ENCODE data around the gene ARHGEF39. TPM values are rescaled to one million over a fixed set of nuclear protein-coding genes. Genes with fewer than 3 reads are reported as not detected.
A peak's percentile ranks its signal among the peaks of the same experiment; 100 is the strongest.

The ARHGEF39 gene
- total RNA-seq, 3 donors from 2014 or later: 0.59 to 1.6 (median 0.80) TPM

- Histone ChIP-seq H3K27ac (peak overlapping the region; percentile 36 to 63), H3K4me1 (peaks cover 0 to 3% of the 10 kb centered on the region in 2 donors), H3K4me3 (peak overlapping the region; percentile 7 to 81 (median 39)), H3K36me3 (no peaks in the 10 kb centered on the region), H3K27me3 (no peaks in the 10 kb centered on the region), H3K9me3 (no peaks in the 10 kb centered on the region)
- DNase-seq (ENCODE audit: low spot score in 2 of 2): no peak
- TF ChIP-seq CTCF (IDR thresholded peaks at IDR 0.05) (no peak), POLR2A (IDR thresholded peaks at IDR 0.05) (no peak), POLR2AphosphoS5 (IDR thresholded peaks at IDR 0.05) (no peak)
- intact Hi-C loops (cut with DNase I; ENCODE audit: low total_unique reads): no loop called here
Measured at GRCh38 chr9:35685506-35685905, 20.5 kb upstream of the ARHGEF39 start.

GRCh38 chr9:35684921-35685320 lies 19.9 kb upstream of the ARHGEF39 start:
- Histone ChIP-seq H3K4me1 (peaks cover 0 to 3% of the 10 kb centered on the region in 2 donors), H3K27me3 (no peaks in the 10 kb centered on the region), H3K36me3 (no peaks in the 10 kb centered on the region), H3K27ac (peak overlapping the region; percentile 36 to 63), H3K4me3 (peak overlapping the region in 2 of 3 donors; percentile 7 to 39), H3K9me3 (no peaks in the 10 kb centered on the region)
- intact Hi-C loops (cut with DNase I; ENCODE audit: low total_unique reads): no loop called here
- TF ChIP-seq POLR2A (IDR thresholded peaks at IDR 0.05) (no peak), POLR2AphosphoS5 (IDR thresholded peaks at IDR 0.05) (no peak), CTCF (IDR thresholded peaks at IDR 0.05) (no peak)
- DNase-seq (ENCODE audit: low spot score in 2 of 2): no peak

- Histone ChIP-seq H3K27ac (no peak overlapping the region), H3K4me1 (no peaks in the 10 kb centered on the region), H3K27me3 (no peaks in the 10 kb centered on the region), H3K4me3 (no peak overlapping the region), H3K36me3 (no peaks in the 10 kb centered on the region), H3K9me3 (no peaks in the 10 kb centered on the region)
- intact Hi-C loops (cut with DNase I; ENCODE audit: low total_unique reads): no loop called here
- TF ChIP-seq POLR2AphosphoS5 (IDR thresholded peaks at IDR 0.05) (no peak), CTCF (IDR thresholded peaks at IDR 0.05) (no peak), POLR2A (IDR thresholded peaks at IDR 0.05) (no peak)
- DNase-seq (ENCODE audit: low spot score in 2 of 2): no peak
Measured at GRCh38 chr9:35683323-35683722, 18.3 kb upstream of the ARHGEF39 start.

- TF ChIP-seq CTCF (IDR thresholded peaks at IDR 0.05) (no peak), POLR2A (IDR thresholded peaks at IDR 0.05) (no peak), POLR2AphosphoS5 (IDR thresholded peaks at IDR 0.05) (no peak)
- intact Hi-C loops (cut with DNase I; ENCODE audit: low total_unique reads): no loop called here
- Histone ChIP-seq H3K36me3 (no peaks in the 10 kb centered on the region), H3K27me3 (no peaks in the 10 kb centered on the region), H3K27ac (no peak overlapping the region), H3K4me3 (no peak overlapping the region), H3K9me3 (no peaks in the 10 kb centered on the region), H3K4me1 (no peaks in the 10 kb centered on the region)
- DNase-seq (ENCODE audit: low spot score in 2 of 2): no peak
Measured at GRCh38 chr9:35682520-35683315, 17.7 kb upstream of the ARHGEF39 start.

- no peak overlapping the region for H3K4me3 ChIP-seq
- no peak for TF ChIP-seq CTCF (IDR thresholded peaks at IDR 0.05)
- TF ChIP-seq POLR2AphosphoS5 (IDR thresholded peaks at IDR 0.05): no peak
- no peak for TF ChIP-seq POLR2A (IDR thresholded peaks at IDR 0.05)
- H3K36me3 ChIP-seq: no peaks in the 10 kb centered on the region
- H3K4me1 ChIP-seq: no peaks in the 10 kb centered on the region
- H3K9me3 ChIP-seq: no peaks in the 10 kb centered on the region
- DNase-seq (ENCODE audit: low spot score in 2 of 2): no peak
- no peak overlapping the region for H3K27ac ChIP-seq
- H3K27me3 ChIP-seq: no peaks in the 10 kb centered on the region
- intact Hi-C loops (cut with DNase I; ENCODE audit: low total_unique reads): no loop called here
Measured at GRCh38 chr9:35682051-35682450, 17.1 kb upstream of the ARHGEF39 start.

Measured in breast epithelium (tissue), 4 donors.